Immature natural killer cell (primary cell): ENCODE data around the gene THUMPD2. TPM values are rescaled to one million over a fixed set of nuclear protein-coding genes. Genes with fewer than 3 reads are reported as not detected.

Experiments
- DNase-seq, 3 donors: peaks; one replicate each; pipeline ENCODE4 v3.0.0; 2022; ENCODE audit warnings: mixed read lengths in 1 of 3
- H3K27ac Mint-ChIP-seq, 6 donors: one replicate each; pipeline ENCODE4 v1.8.0; 2020; ENCODE audit warnings: mixed read lengths in 6 of 6, mild to moderate bottlenecking in 5 of 6, inconsistent platforms in 4 of 6, moderate library complexity in 3 of 6
- H3K27me3 Mint-ChIP-seq, 3 donors: one replicate each; pipeline ENCODE4 v1.8.0; 2020 to 2021; ENCODE audit warnings: low read depth in 3 of 3, mild to moderate bottlenecking in 3 of 3, mixed read lengths in 3 of 3, moderate library complexity in 3 of 3, inconsistent platforms in 1 of 3
- H3K36me3 Mint-ChIP-seq, 3 donors: one replicate each; pipeline ENCODE4 v1.8.0; 2020; ENCODE audit warnings: mixed read lengths in 3 of 3, inconsistent platforms in 2 of 3, mild to moderate bottlenecking in 2 of 3
- H3K4me1 Mint-ChIP-seq, 2 donors: one replicate each; pipeline ENCODE4 v1.8.0; 2020; ENCODE audit warnings: inconsistent platforms in 2 of 2, mild to moderate bottlenecking in 2 of 2, mixed read lengths in 2 of 2, moderate library complexity in 1 of 2
- H3K4me3 Mint-ChIP-seq, 5 donors: one replicate each; pipeline ENCODE4 v1.8.0; 2020; ENCODE audit warnings: mild to moderate bottlenecking in 5 of 5, mixed read lengths in 5 of 5, inconsistent platforms in 3 of 5, moderate library complexity in 3 of 5
- H3K9me3 Mint-ChIP-seq, 6 donors: one replicate each; pipeline ENCODE4 v1.8.0; 2020; ENCODE audit warnings: mild to moderate bottlenecking in 6 of 6, mixed read lengths in 6 of 6, inconsistent platforms in 4 of 6, moderate library complexity in 3 of 6
- polyA plus RNA-seq, 3 donors: library from polyadenylated mRNA; unstranded; fragments of 300-500 nt; fragmentation: Illumina TruSeq; gene quantifications; one replicate each; pipeline ENCODE4 v1.2.3, GENCODE V29; 2021

THUMPD2 gene
- polyA plus RNA-seq, 3 donors from 2014 or later = 4.0 to 15.0 (median 5.1) TPM

DNA sequence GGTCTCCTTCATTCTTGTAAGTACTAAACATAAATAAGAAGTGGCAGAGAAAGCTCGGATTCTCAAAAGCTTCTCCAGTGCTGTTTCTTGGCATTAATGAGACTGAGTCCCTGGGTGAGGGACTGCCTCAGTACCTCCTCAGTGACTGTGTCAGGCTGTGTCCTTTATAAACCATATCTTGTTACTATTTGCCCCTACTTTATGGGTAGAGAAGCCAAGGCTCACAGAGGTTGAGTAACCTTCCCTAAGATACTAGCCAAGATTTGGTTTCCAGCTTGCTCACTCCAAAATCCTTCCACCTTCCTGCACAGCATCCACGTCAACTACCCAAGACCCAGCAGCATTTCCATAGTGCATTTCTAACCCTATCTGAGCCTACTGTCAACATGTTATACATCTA is 55.6 kb downstream of the THUMPD2 start:
- no peak overlapping the region for H3K27ac Mint-ChIP-seq
- no peak for DNase-seq
- H3K4me1 Mint-ChIP-seq = no peaks in the 10 kb centered on the region
- H3K27me3 Mint-ChIP-seq = peaks cover 2 to 5% (median 3%) of the 10 kb centered on the region in 3 donors
- H3K9me3 Mint-ChIP-seq = no peaks in the 10 kb centered on the region
- no peak overlapping the region for H3K4me3 Mint-ChIP-seq
- no peaks in the 10 kb centered on the region for H3K36me3 Mint-ChIP-seq

- no peak for DNase-seq
- Mint-ChIP-seq H3K36me3 (no peaks in the 10 kb centered on the region), H3K27me3 (peaks cover 1 to 3% (median 2%) of the 10 kb centered on the region in 3 donors), H3K4me1 (no peaks in the 10 kb centered on the region), H3K27ac (no peak overlapping the region), H3K4me3 (no peak overlapping the region), H3K9me3 (no peaks in the 10 kb centered on the region)
Measured at GRCh38 chr2:39720970-39721369, 58.1 kb downstream of the THUMPD2 start.

DNA sequence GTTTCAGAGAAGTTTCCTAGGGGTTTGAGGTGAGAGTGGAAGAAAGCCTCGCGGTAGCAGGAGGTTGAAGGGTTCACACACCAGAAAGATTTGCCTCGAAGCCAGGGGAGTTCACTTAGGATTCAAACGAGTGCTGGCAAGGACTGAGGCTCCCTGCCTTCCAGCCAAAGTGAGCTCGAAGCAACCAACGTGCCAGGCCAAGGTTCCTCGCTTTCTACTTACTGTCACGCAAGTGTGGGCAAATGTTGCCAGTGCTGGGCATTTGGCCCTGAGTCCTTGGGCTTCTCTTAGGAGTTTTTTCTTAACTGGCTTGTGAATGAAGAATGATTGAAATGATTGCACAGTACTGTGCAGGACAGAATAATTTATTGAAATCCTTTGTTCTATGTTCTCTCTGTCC is 59.7 kb downstream of the THUMPD2 start:
- Mint-ChIP-seq H3K27me3 (peaks cover 1 to 2% (median 2%) of the 10 kb centered on the region in 3 donors), H3K9me3 (no peaks in the 10 kb centered on the region), H3K4me3 (no peak overlapping the region), H3K27ac (no peak overlapping the region), H3K4me1 (no peaks in the 10 kb centered on the region), H3K36me3 (no peaks in the 10 kb centered on the region)
- no peak for DNase-seq

DNA sequence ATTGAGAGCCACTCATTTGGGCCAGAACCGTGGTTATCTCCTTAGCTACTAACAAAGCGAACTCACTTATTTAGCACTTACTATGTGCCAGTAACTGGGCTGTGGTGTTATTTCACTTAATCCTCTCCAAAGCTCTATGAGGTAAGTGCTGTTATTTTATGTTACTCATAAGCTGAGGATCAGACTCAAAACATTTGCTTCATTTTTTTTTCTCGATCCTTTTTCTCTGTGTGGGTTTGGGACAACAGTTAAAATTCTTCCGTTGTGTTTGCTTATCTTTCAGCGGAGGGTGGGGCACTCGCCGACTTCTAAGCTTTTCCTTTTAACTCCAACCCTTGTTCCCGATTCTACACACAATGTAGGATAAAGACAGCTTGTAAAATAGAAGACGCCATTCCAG is 60.6 kb downstream of the THUMPD2 start:
- Mint-ChIP-seq H3K27ac (no peak overlapping the region), H3K36me3 (no peaks in the 10 kb centered on the region), H3K9me3 (no peaks in the 10 kb centered on the region), H3K27me3 (peaks cover under 1 to 2% (median 1%) of the 10 kb centered on the region in 3 donors), H3K4me1 (no peaks in the 10 kb centered on the region), H3K4me3 (no peak overlapping the region)
- no peak for DNase-seq

DNA sequence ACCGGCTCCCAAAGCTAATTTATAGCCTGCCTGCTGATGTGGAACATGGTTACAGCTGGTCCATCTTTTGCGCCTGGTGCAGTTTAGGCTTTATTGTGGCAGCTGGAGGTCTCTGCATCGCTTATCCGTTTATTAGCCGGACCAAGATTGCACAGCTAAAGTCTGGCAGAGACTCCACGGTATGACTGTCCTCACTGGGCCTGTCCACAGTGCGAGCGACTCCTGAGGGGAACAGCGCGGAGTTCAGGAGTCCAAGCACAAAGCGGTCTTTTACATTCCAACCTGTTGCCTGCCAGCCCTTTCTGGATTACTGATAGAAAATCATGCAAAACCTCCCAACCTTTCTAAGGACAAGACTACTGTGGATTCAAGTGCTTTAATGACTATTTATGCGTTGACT is 62.0 kb downstream of the THUMPD2 start:
- Mint-ChIP-seq H3K4me1 (no peaks in the 10 kb centered on the region), H3K36me3 (no peaks in the 10 kb centered on the region), H3K27ac (no peak overlapping the region), H3K9me3 (no peaks in the 10 kb centered on the region), H3K27me3 (peaks cover 0 to 2% (median 1%) of the 10 kb centered on the region in 3 donors), H3K4me3 (no peak overlapping the region)
- DNase-seq = no peak

DNA sequence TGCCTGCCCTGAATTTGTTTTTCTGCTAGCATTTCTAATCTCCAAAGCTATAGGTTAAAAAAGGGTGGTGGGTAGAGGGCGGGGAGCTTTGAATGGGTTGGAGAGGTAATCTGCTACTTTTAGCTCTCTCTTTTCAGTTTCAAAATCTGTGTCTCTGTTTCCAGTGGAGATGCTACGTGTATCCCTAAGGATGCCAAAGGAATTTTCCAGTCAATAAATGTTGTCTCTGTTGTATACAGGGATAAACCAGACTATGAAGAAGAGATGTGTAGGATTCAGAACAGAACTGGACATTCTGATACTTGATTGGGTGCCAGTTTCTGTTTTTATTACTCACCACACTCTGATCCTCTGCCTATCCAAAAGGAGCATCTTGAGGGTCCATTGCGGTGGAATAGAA is 63.2 kb downstream of the THUMPD2 start:
- Mint-ChIP-seq H3K9me3 (no peaks in the 10 kb centered on the region), H3K36me3 (no peaks in the 10 kb centered on the region), H3K4me3 (no peak overlapping the region), H3K4me1 (no peaks in the 10 kb centered on the region), H3K27me3 (peaks cover 0 to 2% (median 0%) of the 10 kb centered on the region in 3 donors), H3K27ac (no peak overlapping the region)
- no peak for DNase-seq

DNA sequence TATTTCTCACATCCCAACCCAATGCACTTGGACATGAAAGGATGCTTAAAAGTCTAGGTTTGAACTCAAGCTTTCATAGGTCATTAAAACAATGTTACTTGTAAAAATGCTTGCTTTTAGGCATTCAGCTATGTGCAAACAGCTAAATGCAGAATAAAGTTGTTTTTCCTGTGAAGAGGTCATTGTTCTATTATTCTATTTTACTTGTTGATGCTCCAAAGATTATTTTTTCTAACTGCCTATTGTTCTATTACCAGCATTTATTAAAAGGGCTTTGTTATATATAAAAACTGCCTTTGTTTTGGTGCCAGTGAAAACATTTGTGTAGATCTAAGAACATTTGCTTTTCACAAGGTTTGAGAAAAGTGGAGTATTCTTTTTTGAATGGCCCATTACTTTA is 64.0 kb downstream of the THUMPD2 start:
- peaks cover 0 to 3% (median 0%) of the 10 kb centered on the region in 3 donors for H3K27me3 Mint-ChIP-seq

GRCh38 chr2:39712953-39713352 is 66.1 kb downstream of the THUMPD2 start:
- no peak for DNase-seq
- no peak overlapping the region for H3K4me3 Mint-ChIP-seq
- no peaks in the 10 kb centered on the region for H3K4me1 Mint-ChIP-seq
- H3K27ac Mint-ChIP-seq = no peak overlapping the region
- peaks cover 0 to 5% (median under 1%) of the 10 kb centered on the region in 3 donors for H3K27me3 Mint-ChIP-seq
- no peaks in the 10 kb centered on the region for H3K36me3 Mint-ChIP-seq
- H3K9me3 Mint-ChIP-seq = peaks cover 0 to 2% (median 0%) of the 10 kb centered on the region in 6 donors

More for the DNA sequence above, 64.0 kb downstream of the THUMPD2 start:
- no peak for DNase-seq
- Mint-ChIP-seq H3K4me1 (no peaks in the 10 kb centered on the region), H3K27ac (no peak overlapping the region), H3K9me3 (no peaks in the 10 kb centered on the region), H3K36me3 (no peaks in the 10 kb centered on the region), H3K4me3 (no peak overlapping the region)

GRCh38 chr2:39710807-39711206 is 68.3 kb downstream of the THUMPD2 start:
- Mint-ChIP-seq H3K4me3 (no peak overlapping the region), H3K27ac (no peak overlapping the region), H3K27me3 (peaks cover 2 to 6% (median 5%) of the 10 kb centered on the region in 3 donors), H3K4me1 (no peaks in the 10 kb centered on the region), H3K36me3 (no peaks in the 10 kb centered on the region), H3K9me3 (peaks cover 0 to 2% (median 0%) of the 10 kb centered on the region in 6 donors)
- no peak for DNase-seq

GRCh38 chr2:39708003-39708402 is 71.1 kb downstream of the THUMPD2 start:
- DNase-seq = no peak
- H3K4me3 Mint-ChIP-seq = no peak overlapping the region
- no peak overlapping the region for H3K27ac Mint-ChIP-seq
- H3K9me3 Mint-ChIP-seq = peaks cover 0 to 2% (median 0%) of the 10 kb centered on the region in 6 donors
- peaks cover 2 to 7% (median 6%) of the 10 kb centered on the region in 3 donors for H3K27me3 Mint-ChIP-seq
- no peaks in the 10 kb centered on the region for H3K36me3 Mint-ChIP-seq
- no peaks in the 10 kb centered on the region for H3K4me1 Mint-ChIP-seq

DNA sequence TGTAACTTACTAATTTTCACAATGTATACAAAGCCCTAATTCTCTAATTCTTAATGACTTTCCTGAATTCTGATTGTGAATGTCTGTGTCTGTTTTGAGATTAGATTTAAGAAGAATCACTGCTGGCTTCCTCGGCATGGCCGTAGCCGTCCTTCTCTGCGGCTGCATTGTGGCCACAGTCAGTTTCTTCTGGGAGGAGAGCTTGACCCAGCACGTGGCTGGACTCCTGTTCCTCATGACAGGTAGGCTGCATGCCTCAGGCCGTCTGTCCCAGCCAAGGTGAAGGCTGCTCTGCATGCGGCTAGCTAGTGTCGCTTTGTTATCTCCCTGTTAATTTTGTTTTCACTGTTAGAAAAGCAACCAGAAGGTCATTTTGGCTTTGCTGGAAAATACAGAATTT is 72.1 kb downstream of the THUMPD2 start:
- Mint-ChIP-seq H3K4me1 (no peaks in the 10 kb centered on the region), H3K27me3 (peaks cover 2 to 10% (median 7%) of the 10 kb centered on the region in 3 donors), H3K9me3 (peaks cover under 1 to 9% (median 4%) of the 10 kb centered on the region in 6 donors), H3K27ac (no peak overlapping the region), H3K36me3 (no peaks in the 10 kb centered on the region), H3K4me3 (no peak overlapping the region)
- no peak for DNase-seq

GRCh38 chr2:39706312-39706711 is 72.7 kb downstream of the THUMPD2 start:
- H3K9me3 Mint-ChIP-seq = peaks cover 7 to 16% (median 10%) of the 10 kb centered on the region in 6 donors
- no peaks in the 10 kb centered on the region for H3K4me1 Mint-ChIP-seq
- peaks cover 0 to 3% (median 0%) of the 10 kb centered on the region in 3 donors for H3K36me3 Mint-ChIP-seq
- DNase-seq = no peak
- no peak overlapping the region for H3K27ac Mint-ChIP-seq
- H3K4me3 Mint-ChIP-seq = no peak overlapping the region
- H3K27me3 Mint-ChIP-seq = peaks cover 5 to 11% (median 8%) of the 10 kb centered on the region in 3 donors

GRCh38 chr2:39705638-39706037 is 73.4 kb downstream of the THUMPD2 start:
- no peak overlapping the region for H3K27ac Mint-ChIP-seq
- H3K27me3 Mint-ChIP-seq = peaks cover 7 to 11% (median 8%) of the 10 kb centered on the region in 3 donors
- no peak overlapping the region for H3K4me3 Mint-ChIP-seq
- DNase-seq = no peak
- H3K36me3 Mint-ChIP-seq = peaks cover 0 to 5% (median 0%) of the 10 kb centered on the region in 3 donors
- H3K9me3 Mint-ChIP-seq = peaks cover 13 to 22% (median 16%) of the 10 kb centered on the region in 6 donors
- no peaks in the 10 kb centered on the region for H3K4me1 Mint-ChIP-seq

DNA sequence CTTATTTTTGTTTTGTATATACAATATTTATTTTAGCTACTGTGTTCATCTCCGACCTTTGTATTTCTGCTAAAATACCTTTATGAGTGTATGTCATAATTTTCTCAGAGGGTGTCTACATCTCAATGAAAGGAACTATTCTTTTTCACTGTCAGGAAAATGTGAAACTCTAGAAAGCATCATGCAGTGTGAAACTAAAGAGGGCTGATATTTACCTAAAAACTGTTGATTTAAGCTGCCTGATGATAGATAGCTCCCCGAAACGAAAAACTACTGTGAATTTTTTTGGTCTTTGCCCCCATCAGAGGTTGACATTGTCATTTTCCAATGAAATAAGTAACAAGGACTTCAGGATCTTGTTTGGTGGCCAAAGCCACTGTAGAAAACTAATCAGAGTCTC is 74.5 kb downstream of the THUMPD2 start:
- Mint-ChIP-seq H3K36me3 (peaks cover 0 to 5% (median 0%) of the 10 kb centered on the region in 3 donors), H3K4me3 (no peak overlapping the region), H3K4me1 (no peaks in the 10 kb centered on the region), H3K27ac (no peak overlapping the region), H3K27me3 (peaks cover 6 to 8% (median 8%) of the 10 kb centered on the region in 3 donors), H3K9me3 (peaks cover 13 to 27% (median 17%) of the 10 kb centered on the region in 6 donors)
- no peak for DNase-seq

- Mint-ChIP-seq H3K27me3 (peaks cover 8 to 10% (median 9%) of the 10 kb centered on the region in 3 donors), H3K27ac (no peak overlapping the region), H3K4me3 (no peak overlapping the region), H3K36me3 (peaks cover 0 to 5% (median 0%) of the 10 kb centered on the region in 3 donors), H3K4me1 (no peaks in the 10 kb centered on the region), H3K9me3 (peaks cover 13 to 27% (median 19%) of the 10 kb centered on the region in 6 donors)
- DNase-seq = no peak
Measured at GRCh38 chr2:39703181-39703872, 75.7 kb downstream of the THUMPD2 start.
